ENCODE measurements around the gene NBEAL1. TPM values are rescaled to one million over a fixed set of nuclear protein-coding genes. Genes with fewer than 3 reads are reported as not detected.
"Not testable (repeated sequence)": the region's sequence is repeated elsewhere in the genome, so short reads cannot be mapped to it uniquely, and the experiment has no call there.

NBEAL1 gene
- total RNA-seq, 2 experiments from 2014 or later: 8.2 to 8.9 TPM

DNA sequence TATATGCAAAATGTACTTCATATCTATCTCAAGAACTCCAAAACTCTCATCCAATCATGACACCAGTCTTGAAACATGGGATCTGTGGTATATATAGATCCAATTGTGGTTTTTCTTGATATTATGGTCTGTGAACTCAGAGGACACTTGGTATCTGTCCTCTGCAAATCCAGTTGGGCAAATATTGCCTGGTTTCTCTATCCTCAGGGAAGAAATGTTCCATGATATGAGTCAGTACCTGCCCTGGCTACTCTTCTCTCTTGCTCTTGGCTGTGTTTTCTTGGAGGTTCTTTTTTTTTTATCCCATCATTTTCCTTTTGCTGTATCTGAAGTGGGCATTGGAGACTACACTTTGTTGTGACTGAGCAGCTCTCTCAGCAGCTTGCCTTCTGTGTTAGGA is 10.9 kb downstream of the NBEAL1 start:
- no peak overlapping the region for H3K27ac Mint-ChIP-seq
- no peaks in the 10 kb centered on the region for H3K9me3 Mint-ChIP-seq
- peaks cover 14% of the 10 kb centered on the region for H3K4me1 Mint-ChIP-seq
- H3K36me3 Mint-ChIP-seq: peaks cover 5% of the 10 kb centered on the region
- no peak for DNase-seq
- no peaks in the 10 kb centered on the region for H3K27me3 Mint-ChIP-seq
- H3K4me3 Mint-ChIP-seq: no peak overlapping the region

DNA sequence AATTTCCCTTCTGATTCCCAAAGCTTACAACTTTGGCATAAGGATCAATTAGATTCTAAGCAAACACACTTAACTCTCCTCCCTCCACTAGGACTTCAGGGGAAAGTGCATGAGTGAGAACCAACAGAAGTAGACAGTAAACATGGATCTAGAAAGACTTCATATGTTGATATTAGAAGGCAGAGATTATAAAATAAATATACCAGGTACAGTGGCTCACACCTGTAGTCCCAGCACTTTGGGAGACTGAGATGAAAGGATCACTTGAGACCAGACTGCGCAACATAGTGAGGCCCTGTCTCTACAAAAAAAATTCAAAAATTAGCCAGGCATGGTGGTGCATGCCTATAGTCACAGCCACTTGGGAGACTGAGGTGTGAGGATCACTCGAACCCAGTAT is 15.9 kb downstream of the NBEAL1 start:
- H3K36me3 Mint-ChIP-seq: peaks cover 7% of the 10 kb centered on the region
- H3K9me3 Mint-ChIP-seq: peaks cover 4% of the 10 kb centered on the region
- no peaks in the 10 kb centered on the region for H3K27me3 Mint-ChIP-seq
- peaks cover 20% of the 10 kb centered on the region for H3K4me1 Mint-ChIP-seq
- no peak for DNase-seq
- no peak overlapping the region for H3K4me3 Mint-ChIP-seq
- no peak overlapping the region for H3K27ac Mint-ChIP-seq

DNA sequence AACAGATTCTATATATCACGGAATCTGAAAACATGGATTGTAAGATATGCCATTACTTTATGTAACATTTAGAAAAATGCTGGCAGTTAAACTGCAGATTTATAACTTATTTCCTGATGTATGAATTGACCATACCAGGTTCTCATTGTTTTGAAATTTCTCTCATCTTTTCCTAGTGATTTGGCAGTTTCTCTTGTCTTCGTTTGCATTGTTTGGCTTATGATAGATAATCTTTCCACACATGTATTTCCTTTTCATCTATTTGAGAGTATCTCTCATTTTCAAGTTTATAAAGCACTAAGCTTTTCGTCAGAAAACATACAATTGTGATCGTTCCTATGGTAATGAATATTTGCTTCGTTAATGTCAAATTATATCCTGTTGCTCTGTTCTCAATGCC is 16.3 kb downstream of the NBEAL1 start:
- peaks cover 18% of the 10 kb centered on the region for H3K4me1 Mint-ChIP-seq
- H3K4me3 Mint-ChIP-seq: no peak overlapping the region
- peaks cover 4% of the 10 kb centered on the region for H3K9me3 Mint-ChIP-seq
- no peak overlapping the region for H3K27ac Mint-ChIP-seq
- H3K27me3 Mint-ChIP-seq: no peaks in the 10 kb centered on the region
- no peak for DNase-seq
- peaks cover 7% of the 10 kb centered on the region for H3K36me3 Mint-ChIP-seq

DNA sequence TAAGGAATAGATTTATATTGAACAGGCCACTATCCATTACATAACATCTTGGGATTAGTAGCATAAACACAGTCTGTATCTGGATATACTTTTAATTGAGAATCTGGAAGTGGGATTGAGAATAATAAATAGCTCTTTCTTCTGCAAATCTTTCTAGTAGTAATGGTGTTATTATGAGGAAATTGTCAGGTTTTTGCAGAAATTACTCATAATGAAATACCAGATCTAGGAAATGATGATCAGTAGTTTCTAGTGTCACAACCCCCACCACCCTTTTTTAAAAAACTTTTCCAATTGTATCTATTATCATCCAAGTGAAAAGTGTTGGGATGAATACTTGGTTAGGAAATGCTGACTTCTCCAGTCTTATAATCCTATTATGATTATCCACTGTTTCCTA is 18.7 kb downstream of the NBEAL1 start:
- Mint-ChIP-seq H3K9me3 (peaks cover 4% of the 10 kb centered on the region), H3K4me3 (no peak overlapping the region), H3K27me3 (no peaks in the 10 kb centered on the region), H3K4me1 (peaks cover 18% of the 10 kb centered on the region), H3K27ac (peak overlapping the region; percentile 44), H3K36me3 (peaks cover 7% of the 10 kb centered on the region)
- no peak for DNase-seq

DNA sequence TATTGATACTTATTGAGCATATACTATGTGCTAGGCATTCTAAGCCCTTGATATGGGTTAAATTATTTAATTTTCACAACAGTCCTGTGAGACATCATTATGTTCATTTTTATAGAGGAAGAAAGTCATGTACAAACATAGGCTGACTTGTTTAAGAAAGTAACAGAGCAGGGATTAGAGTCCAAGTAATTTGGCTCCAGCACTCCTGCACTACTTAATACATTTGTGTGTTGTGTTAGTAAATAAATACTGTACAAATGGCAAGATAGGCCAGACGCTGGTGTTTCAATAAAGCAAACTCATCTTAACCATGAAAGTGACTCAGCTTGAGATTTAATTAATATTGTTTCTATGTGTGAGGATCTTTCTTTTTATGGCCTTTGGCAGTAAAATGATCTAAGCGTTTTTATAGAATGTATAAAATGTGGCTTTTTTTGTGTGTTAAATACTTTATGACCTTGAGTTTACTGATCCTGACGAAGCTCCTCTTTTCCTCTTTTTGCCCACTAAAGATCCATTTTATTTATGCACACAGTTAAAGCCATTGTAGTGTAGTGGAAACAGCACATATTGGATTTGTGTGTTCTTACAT is 21.3 kb downstream of the NBEAL1 start:
- no peak for DNase-seq
- no peak overlapping the region for H3K27ac Mint-ChIP-seq
- no peaks in the 10 kb centered on the region for H3K27me3 Mint-ChIP-seq
- no peak overlapping the region for H3K4me3 Mint-ChIP-seq
- H3K9me3 Mint-ChIP-seq: peaks cover 4% of the 10 kb centered on the region
- peaks cover 7% of the 10 kb centered on the region for H3K36me3 Mint-ChIP-seq
- peaks cover 12% of the 10 kb centered on the region for H3K4me1 Mint-ChIP-seq

DNA sequence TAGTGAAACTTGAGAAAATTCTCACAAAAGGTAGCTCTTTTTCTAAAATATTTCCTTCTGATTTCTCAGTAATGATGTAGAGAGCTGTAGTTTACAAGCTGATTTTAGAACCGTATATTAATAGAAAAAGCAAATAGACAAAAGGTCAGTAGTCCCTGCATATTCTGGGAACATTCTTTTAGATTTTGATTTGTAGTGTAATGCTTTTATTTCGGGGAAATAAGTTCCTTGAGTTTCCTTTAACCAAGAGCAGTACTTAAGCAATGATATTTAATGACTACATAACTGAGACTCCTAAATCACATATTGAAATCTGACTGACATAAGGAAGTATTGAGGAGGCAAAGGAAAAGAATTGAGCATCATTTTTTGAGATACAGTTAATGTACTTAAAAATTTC is 22.4 kb downstream of the NBEAL1 start:
- no peak for DNase-seq
- peaks cover 4% of the 10 kb centered on the region for H3K36me3 Mint-ChIP-seq
- H3K9me3 Mint-ChIP-seq: peaks cover 3% of the 10 kb centered on the region
- H3K4me1 Mint-ChIP-seq: peaks cover 12% of the 10 kb centered on the region
- H3K4me3 Mint-ChIP-seq: no peak overlapping the region
- H3K27me3 Mint-ChIP-seq: no peaks in the 10 kb centered on the region
- H3K27ac Mint-ChIP-seq: no peak overlapping the region

DNA sequence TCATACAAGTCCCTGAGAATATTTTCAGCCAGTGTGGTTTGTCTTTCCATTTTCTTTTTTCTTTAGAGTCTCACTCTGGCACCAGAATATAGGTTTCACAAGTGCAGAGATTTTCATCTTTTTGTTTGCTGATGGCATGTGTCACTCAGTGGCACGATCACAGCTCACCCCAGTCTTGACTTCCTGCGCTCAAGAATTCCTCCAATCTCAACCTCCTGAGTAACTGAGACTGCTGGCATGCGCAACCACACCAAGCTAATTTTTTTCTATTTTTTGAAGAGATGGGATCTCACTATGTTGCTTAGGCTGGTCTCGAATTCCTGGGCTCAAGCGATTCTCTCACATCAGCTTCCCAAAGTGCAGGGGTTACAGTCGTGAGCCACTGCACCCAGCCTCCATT is 23.9 kb downstream of the NBEAL1 start:
- H3K27ac Mint-ChIP-seq: no peak overlapping the region
- DNase-seq: no peak
- no peak overlapping the region for H3K4me3 Mint-ChIP-seq
- H3K9me3 Mint-ChIP-seq: no peaks in the 10 kb centered on the region
- peaks cover 7% of the 10 kb centered on the region for H3K36me3 Mint-ChIP-seq
- H3K4me1 Mint-ChIP-seq: peaks cover 4% of the 10 kb centered on the region
- H3K27me3 Mint-ChIP-seq: no peaks in the 10 kb centered on the region

DNA sequence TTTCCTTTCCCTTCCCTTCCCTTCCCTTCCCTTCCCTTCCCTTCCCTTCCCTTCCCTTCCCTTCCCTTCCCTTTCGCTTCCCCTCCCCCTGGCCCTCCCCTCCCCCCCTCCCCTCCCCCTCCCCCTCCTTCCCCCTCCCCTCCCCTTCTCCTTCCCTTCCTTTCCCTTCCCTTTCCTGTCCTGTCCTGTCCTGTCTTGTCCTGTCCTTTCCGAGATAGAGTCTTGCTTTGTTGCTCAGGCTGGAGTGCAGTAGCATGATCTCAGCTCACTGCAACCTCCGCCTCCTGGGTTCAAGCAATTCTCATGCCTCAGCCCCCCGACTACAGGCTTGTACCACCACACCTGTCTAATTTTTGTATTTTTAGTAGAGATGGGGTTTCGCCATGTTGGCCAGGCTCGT is 24.5 kb downstream of the NBEAL1 start:
- H3K4me1 Mint-ChIP-seq, DNase-seq, H3K4me3 Mint-ChIP-seq, H3K27me3 Mint-ChIP-seq, H3K9me3 Mint-ChIP-seq, H3K27ac Mint-ChIP-seq: not testable (repeated sequence)
- peaks cover 11% of the 10 kb centered on the region for H3K36me3 Mint-ChIP-seq

DNA sequence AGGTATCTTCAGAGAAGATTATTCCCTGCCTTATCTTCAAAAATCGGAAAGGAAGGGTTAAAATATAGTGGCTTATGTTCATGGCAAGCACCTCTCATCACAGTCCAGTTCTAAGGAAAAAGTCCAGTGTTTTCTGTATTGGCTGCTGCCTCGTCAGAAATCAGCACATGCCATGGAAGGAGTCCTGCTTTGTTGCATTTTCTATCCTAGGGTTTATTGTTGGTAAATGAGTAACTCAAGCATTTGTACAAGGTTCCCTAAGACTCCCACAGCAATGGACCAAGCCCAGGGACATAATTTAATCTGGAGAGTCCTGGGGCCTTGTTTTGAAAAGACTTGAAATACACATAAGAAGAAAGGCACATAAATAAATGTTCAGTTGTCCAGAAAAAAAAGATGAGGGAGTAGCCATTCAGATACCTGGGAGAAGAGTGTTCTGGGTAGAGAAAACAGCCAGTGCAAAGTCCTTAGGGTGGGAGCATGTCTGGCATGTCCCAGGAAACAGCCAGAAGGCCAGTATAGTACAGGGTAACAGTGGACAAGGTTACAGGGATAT is 26.4 kb downstream of the NBEAL1 start:
- Mint-ChIP-seq H3K4me3 (no peak overlapping the region), H3K9me3 (no peaks in the 10 kb centered on the region), H3K36me3 (peaks cover 11% of the 10 kb centered on the region), H3K27ac (no peak overlapping the region), H3K4me1 (no peaks in the 10 kb centered on the region), H3K27me3 (no peaks in the 10 kb centered on the region)
- no peak for DNase-seq

DNA sequence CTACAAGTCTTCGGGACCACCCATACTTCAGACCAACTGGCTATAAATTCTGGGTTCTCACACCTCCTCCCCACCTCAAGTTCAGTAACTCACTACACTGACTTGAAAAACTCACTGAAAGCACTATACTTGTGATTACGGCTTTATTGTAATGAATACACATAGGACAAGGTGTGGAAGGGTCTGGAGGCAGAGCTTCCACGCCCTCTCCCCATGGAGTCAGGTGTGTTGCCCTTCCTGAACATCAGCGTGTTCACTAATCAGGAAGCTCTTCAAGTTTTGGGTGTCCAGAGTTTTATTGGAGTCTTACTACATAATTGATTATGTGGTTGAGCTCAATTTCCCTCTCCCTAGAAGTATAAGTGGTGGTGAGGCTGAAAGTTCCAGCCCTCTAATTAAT is 27.5 kb downstream of the NBEAL1 start:
- H3K4me3 Mint-ChIP-seq: no peak overlapping the region
- no peaks in the 10 kb centered on the region for H3K4me1 Mint-ChIP-seq
- H3K27me3 Mint-ChIP-seq: no peaks in the 10 kb centered on the region
- no peaks in the 10 kb centered on the region for H3K9me3 Mint-ChIP-seq
- peaks cover 13% of the 10 kb centered on the region for H3K36me3 Mint-ChIP-seq
- DNase-seq: no peak
- H3K27ac Mint-ChIP-seq: no peak overlapping the region

DNA sequence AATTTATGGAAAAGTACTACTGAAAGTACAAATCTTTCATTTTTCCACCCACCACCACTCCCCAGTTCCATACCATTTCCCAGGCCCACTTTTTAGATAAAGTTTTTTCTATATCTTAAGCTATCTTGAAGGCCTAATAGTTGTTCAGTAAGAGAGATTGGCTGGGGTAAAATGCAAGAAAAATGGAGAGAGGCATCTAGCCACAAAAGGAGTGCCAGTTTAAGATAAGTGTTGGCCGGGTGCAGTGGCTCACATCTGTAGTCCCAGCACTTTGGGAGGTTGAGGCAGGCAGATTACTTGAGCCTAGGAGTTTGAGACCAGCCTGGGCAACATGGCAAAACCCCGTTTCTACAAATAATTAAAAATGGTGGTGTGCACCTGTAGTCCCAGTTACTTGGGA is 28.6 kb downstream of the NBEAL1 start:
- no peak for DNase-seq

DNA sequence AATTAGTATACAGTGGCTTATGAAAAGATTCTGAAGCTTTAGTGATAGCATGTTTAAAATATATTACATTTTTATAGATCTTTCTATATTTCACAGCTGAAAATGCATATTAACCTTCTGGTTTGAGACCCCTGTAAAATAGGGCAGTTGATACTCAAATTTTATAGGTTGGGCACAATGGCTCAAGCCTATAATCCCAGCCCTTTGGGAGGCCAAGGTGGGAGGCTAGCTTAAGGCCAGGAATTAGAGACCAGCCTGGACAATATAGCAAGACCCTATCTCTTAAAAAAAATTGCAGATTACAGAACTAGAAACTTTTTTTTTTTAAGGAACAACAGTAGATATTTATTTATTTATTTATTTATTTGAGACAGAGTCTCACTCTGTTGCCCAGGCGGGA is 31.2 kb downstream of the NBEAL1 start:
- no peak overlapping the region for H3K27ac Mint-ChIP-seq
- H3K4me1 Mint-ChIP-seq: no peaks in the 10 kb centered on the region
- no peak overlapping the region for H3K4me3 Mint-ChIP-seq
- H3K9me3 Mint-ChIP-seq: no peaks in the 10 kb centered on the region
- H3K36me3 Mint-ChIP-seq: peaks cover 13% of the 10 kb centered on the region
- H3K27me3 Mint-ChIP-seq: no peaks in the 10 kb centered on the region
- no peak for DNase-seq

More for the DNA sequence above, 28.6 kb downstream of the NBEAL1 start:
- H3K4me1 Mint-ChIP-seq: no peaks in the 10 kb centered on the region
- H3K36me3 Mint-ChIP-seq: peaks cover 13% of the 10 kb centered on the region
- H3K27ac Mint-ChIP-seq: no peak overlapping the region
- no peaks in the 10 kb centered on the region for H3K9me3 Mint-ChIP-seq
- H3K27me3 Mint-ChIP-seq: no peaks in the 10 kb centered on the region
- no peak overlapping the region for H3K4me3 Mint-ChIP-seq

DNA sequence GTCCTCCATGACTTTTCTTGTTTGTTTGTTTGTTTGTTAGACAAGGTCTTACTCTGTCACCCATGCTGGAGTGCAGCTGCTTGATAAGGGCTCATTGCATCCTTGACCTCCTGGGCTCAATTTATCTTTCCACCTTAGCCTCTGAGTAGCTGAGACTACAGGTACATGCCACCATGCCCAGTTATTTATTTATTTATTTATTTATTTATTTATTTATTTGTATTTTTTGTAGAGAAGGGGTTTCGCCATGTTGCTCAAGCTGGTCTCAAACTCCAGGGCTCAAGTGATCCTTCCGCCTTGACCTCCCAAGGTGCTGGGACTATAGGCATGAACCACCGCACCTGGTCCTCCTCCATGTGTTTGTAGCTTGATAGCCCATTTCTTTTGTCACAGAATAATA is 37.9 kb downstream of the NBEAL1 start:
- Mint-ChIP-seq H3K36me3 (peaks cover 7% of the 10 kb centered on the region), H3K9me3 (no peaks in the 10 kb centered on the region), H3K4me1 (no peaks in the 10 kb centered on the region), H3K27me3 (no peaks in the 10 kb centered on the region), H3K27ac (no peak overlapping the region), H3K4me3 (no peak overlapping the region)
- no peak for DNase-seq

DNA sequence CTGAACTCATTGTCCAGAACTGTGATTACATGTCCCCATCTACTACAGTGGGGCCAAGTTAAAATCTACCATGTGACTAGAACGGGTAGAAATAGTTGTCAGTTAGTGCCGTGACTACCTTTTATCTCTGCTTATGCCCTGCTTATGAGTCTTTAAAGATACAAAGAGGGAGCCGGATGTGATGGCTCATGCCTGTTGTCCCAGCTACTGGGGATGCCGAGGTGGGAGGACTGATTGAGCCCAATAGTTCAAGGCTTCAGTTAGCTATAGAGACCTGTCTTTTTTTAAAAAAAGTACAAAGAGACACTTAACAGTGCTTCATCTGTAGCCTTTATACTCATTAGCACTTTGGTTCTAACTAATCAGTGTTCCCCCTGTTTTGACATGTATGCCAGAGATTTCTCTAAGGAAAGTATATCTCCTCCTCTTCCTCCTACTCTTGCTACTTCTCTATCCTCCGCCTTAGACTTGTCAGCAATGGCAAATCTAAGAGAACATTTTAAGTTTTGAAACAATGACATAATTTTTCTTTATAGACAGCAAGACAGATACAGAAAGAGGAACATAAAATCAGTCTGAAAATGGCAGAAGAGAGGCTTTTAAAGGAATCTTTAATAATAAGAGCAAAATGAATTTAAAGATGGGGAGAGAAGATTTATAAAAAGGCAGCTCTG is 45.0 kb downstream of the NBEAL1 start:
- Mint-ChIP-seq H3K27me3 (no peaks in the 10 kb centered on the region), H3K4me3 (no peak overlapping the region), H3K9me3 (no peaks in the 10 kb centered on the region), H3K36me3 (peaks cover 7% of the 10 kb centered on the region), H3K4me1 (peaks cover 4% of the 10 kb centered on the region), H3K27ac (no peak overlapping the region)
- DNase-seq: no peak

DNA sequence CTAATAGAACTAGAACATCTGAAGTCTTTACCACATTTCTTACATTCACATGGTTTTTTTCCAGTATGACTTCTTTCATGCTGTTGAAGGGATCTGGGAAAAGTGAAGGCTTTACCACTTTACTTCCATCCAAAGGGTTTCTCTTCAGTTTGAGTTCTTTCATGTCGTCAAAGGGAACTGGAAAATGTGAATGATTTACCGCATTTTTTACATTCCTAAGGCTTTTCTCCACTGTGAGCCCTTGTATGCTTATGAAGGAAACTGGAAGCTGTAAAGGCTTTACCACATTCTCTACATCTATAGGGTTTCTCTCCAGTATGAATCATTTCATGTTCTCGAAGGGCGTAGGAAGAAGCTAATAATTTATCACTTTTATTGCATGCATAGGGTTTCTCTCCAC is 46.7 kb downstream of the NBEAL1 start:
- H3K36me3 Mint-ChIP-seq: peaks cover 10% of the 10 kb centered on the region
- H3K27me3 Mint-ChIP-seq: no peaks in the 10 kb centered on the region
- peaks cover 4% of the 10 kb centered on the region for H3K4me1 Mint-ChIP-seq
- no peak for DNase-seq
- no peak overlapping the region for H3K27ac Mint-ChIP-seq
- no peak overlapping the region for H3K4me3 Mint-ChIP-seq
- peaks cover 2% of the 10 kb centered on the region for H3K9me3 Mint-ChIP-seq

DNA sequence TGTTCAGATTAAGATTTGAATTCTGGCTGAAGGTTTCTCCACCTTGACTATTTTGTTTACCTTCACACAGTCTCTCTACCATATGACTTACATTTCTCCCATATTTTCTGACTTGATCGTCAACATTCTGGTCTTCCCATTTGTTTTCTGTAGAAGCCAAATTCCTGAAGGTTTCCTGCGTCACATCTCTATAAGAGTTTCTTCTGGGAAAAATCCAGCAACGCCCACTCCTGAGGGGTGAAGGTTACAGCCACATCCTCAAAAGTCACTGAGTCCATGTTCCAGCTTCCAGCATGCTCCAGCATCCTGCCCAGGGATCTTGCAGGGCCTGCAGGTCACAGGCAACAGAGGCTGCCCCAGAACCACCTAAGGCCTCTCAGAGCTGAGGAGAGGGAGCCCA is 47.5 kb downstream of the NBEAL1 start:
- Mint-ChIP-seq H3K9me3 (peaks cover 2% of the 10 kb centered on the region), H3K4me3 (no peak overlapping the region), H3K36me3 (peaks cover 12% of the 10 kb centered on the region), H3K4me1 (peaks cover 4% of the 10 kb centered on the region), H3K27ac (no peak overlapping the region), H3K27me3 (no peaks in the 10 kb centered on the region)
- DNase-seq: no peak

Measured in activated naive CD8-positive, alpha-beta T cell treated with anti-CD3 and anti-CD28 coated beads for 36 hours (primary cell).